IPS DF 19.7 (cell line): Measurements from ENCODE around the gene RNF126.

ENCODE experiments used
- DNase-seq: peaks from one replicate; pipeline ENCODE4 v3.0.0-alpha.2; 2013; ENCODE audit warnings: low read depth, low spot score

RNF126 gene

DNA sequence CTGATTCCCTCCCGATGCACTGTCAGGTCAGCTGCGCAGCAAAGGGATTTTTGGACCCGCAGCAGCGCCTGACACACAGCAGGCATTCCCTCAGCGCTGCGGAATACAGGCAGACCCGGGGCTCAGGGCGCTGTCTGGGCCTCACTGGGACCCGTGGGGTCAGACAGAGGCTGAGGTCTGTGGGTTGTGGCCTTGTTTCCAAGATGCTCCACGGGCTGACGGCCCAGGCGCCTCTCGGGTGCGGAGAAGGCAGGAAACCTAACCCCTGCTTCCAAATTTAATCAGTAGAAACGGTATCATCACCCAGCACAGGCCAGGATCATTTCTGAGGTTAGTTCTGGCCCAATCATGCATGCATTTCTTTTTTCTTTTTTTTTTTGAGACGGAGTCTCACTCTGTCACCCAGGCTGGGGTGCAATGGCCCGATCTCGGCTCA is 686 bp upstream of the RNF126 start:
- no peak for DNase-seq

DNA sequence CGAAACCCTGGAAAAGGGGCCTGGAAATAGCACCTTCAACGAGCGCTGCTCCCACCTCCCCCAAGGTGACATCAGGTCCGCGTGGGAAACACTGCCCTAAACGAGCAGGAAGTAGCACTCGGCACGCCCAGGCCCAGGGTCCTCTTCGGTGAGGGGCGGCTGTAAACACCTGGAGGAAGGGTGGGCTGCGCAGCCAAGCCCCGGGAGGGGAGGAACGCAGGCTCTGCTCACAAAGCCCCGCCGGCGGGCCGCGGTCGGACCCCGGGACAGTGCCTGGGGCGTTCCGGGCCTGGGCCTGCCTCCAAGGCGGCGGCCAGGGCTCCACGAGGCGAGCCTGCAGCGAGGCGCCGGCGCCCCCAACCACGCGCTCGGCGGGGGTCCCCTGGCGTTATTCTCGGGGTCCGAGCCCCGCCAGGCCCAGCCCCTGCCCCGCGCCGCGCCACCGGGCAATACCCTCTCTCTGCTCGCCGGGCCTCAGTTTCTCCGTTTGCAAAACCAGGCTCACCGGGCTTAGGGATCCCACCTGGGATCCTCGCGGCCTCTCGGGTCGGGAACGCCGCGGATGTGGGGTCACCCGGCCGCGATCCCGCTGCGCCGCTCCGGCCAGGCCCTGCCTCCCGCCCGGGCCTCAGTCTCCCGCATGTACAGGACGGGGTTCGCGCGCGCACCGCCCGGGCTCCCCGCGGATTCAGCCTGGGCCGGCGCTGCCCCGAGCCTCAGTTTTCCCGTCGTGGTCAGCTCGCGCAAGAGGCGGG is 630 bp downstream of the RNF126 start:
- no peak for DNase-seq

DNA sequence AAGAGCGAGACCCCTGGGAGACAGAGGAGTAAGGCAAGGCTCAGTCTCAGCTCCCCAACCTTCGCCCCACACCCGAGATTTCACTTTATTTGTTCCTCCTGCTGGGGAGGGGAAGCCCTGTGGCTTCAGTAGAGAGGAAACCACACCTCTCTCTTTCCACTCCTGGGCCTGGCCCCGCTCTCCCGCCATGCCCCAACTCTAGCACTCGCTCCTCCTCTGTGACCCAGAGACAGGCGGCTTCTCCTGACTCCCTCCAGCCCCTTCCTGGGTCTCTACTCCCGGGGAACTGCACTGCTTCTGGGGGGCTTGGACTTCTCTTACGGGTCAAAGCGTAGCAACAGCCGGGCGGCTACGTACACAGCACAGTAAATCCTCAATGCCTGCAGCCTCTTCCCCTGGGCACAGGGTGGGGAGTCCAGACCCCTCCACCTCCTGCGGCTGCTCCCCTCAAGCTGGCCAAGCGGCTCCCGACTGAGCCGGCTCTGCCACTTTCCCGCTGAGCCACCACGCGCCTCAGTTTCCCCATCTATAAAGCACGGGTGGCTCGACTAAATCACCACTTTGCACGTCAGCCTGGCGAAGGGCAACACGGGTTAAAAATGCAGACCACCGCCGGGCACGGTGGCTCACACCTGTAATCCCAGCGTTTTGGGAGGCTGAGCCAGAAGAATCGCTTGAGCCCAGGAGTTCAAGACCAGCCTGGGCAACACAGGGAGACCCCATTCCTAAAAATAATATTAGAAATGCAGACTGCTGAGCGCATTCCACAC is 1.4 kb downstream of the RNF126 start:
- no peak for DNase-seq

DNA sequence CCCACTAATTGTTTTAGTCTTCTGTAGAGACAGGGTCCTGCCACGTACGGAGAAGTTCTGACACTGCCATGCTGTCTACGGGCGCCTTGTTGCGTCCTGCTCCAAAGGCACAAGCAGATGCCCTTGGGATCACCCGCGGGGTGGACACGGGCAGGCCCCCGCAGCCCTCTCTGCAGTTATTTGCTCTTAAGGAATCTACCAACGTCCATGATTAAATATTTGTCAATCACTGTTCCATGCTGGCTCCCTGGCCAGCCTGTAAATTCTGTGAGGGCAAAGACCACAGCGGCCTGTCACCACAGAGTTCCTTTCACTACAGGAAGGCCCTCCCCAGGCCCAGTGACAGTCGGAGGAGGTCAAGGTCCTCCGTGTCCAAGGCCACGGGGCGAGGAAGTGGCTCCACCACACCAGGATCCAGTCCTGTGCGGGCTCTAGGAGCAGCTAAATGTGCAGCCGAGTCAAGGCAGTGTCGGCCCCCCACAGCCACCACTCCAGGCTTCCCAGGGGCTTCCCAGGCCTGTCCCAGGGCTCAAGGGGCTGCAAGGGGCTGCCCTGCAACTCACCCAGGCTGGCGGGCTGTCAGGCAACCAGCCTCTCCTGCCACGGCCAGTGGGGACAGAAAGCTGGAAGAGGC is 2.1 kb downstream of the RNF126 start:
- DNase-seq = no peak

DNA sequence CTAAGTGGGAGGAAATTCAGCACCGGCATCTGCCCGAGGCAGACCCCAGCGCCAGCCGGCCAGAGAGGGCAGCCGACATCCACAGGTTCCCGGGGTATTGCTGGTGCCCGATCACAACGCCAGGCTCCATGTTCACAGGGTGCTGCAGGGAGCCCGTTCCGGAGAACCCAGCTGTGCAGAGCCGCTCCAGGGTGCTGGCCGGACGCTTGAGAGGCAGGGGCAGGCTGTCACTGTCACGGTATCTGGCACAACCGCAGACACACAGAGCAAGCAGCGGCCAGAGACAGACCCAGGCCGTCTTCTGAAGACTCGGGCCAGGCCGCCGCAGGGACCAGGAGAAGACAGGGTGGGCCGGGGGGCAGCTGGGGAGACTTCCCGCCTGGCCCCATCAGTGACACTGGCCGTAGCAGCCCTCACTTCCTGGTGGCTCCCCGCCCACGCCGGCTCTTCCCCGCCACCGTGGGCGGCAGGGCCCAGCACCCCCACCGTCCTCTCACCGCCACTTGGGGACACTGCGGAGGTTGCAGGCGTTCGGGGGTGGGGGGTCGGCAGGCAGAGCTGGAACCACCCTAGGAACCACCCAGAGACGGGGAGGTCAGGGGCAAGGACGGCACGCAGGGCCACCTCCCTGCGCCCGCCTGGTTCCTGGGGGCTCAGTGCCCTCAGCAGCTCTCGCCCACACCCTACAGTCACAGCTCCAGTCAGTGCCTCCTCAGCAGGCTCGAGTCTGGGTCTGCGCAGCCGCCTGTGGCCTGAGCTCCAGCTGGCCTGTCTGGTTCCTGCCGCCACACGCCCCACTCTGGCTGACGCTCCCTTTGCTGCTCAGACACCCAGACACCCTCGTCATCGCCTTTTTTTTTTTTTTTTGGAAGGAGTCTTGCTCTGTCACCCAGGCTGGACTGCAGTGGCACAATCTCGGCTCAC is 3.8 kb downstream of the RNF126 start:
- no peak for DNase-seq

DNA sequence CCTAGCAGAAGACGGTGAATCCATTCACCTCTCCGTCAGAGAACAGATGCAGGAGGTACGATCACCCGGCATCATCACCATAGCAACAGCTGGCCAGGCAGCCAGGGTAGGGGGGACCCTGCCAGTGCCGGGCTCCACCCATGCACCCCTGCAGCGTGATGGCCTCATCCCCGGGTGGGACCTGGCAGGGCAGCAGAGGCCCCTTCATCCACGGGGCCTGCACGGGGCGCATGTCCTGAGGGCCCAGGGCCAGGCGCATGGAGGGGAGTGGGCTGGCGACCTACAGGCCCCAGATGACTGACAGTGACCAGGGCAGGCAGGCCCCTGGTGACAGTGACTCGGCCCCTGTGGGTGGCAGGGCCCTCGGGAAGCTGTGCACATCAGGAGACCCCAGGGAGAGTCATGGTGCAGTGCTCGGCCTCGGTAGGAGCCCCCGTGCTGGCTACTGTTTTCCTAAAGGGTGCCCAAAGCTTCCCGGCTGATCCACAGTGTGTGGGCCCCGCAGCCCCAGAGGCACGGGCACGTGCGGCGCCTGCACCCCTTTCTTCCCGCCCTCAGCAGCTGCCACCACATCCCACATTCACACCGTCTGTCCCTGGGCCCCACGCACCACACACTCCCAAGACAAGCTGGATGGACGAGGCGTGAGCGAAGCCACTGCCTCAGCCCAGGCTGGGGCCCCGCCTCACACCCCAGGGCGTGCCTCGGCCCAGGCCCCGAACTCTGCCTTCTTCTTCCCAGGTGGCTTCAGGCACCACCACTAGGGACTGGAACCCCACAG is 4.8 kb downstream of the RNF126 start:
- DNase-seq = no peak

DNA sequence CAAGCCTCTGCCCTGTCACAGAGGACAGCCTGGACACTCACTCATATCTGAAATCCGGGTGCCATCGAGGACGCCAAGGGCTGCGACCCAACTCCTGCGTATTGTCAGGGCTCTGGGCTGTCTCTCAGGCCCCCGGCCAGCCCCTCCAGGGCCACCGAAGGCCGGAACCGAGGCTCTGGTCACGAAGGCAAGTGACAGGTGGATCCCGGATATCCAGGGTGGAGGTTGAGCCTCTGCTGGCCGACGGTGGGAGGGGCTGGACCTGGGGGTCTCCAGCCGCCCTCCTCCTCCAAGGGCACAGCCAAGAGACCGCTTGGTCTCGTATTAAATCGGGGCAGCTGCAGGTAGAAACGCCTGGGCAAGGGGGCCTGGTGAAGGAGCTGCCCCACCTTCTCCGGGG is 5.4 kb downstream of the RNF126 start:
- no peak for DNase-seq

DNA sequence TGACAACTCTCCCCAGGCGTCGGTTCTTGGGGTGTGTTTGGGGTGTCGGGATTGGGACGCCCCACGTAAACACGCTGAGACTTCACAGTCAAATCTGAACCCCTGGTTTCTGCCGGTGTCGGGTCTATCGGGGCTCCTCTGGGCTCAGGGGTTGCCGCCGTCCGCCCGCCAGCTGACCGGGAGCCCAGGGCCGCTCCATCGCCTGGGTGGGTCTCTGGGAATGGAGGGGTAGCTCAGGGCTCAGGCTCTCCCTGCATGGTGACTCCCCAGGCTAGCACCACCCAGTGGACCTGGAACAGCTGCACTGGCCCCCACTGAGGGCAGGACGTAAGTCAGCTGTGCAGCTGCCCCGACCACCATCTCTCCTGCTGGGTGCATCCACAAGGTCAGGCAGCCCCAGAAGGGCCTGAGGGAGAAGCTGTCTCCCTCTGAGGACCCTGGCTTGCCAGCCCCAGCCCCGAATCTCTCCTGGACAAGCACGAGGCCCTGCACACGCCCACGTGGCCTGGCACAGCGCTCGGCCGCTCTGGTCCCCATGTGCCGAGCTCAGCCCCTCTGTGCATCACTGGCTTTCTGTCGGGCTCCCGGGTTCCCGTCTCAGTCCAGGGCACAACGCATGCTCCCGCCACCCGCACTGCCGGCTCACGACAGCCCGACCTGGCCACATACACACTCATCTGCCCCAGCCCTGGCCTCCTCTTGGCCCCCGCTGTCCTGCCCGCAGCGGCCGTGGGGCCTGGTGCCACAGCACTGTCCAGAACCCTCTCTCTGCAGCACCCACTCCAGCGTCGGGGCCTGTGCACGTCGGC is 6.1 kb downstream of the RNF126 start:
- no peak for DNase-seq

DNA sequence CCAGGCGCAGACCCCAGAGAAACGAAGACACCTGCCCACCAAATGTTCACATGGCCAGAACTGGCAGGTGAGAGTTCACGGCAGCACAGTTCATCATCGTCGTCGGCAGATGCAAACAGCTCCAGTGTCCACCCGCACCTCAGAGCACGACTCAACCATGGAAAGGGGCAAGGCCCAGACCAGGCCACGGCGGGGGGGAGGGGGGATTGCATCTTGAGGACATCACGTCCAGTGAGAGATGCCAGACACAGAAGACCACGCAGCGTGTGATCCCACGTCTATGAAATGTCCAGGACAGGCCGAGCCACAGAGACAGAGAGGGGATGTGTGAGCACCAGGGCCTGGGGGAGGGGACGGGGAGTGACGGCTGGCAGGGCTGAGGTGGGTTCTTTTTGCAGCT is 7.3 kb downstream of the RNF126 start:
- no peak for DNase-seq

DNA sequence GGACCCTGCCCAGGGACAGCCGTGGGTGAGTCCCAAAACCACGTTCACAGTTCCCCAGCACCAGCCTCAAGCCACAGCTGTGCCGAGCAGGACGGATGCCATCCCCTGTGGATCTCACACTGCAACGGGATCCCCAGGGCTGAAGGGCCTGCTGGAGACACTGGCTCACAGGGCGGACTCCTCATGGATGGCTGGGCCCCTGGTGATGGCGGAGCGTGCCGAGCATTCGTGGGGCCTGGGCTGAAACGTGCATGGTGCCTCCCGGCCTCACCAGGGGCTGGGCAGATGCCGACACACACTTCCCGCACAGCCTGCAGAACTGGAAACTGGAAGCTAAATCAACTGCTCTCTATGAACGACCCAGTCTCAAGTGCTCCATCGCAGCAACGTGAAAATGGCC is 9.6 kb downstream of the RNF126 start:
- no peak for DNase-seq

DNA sequence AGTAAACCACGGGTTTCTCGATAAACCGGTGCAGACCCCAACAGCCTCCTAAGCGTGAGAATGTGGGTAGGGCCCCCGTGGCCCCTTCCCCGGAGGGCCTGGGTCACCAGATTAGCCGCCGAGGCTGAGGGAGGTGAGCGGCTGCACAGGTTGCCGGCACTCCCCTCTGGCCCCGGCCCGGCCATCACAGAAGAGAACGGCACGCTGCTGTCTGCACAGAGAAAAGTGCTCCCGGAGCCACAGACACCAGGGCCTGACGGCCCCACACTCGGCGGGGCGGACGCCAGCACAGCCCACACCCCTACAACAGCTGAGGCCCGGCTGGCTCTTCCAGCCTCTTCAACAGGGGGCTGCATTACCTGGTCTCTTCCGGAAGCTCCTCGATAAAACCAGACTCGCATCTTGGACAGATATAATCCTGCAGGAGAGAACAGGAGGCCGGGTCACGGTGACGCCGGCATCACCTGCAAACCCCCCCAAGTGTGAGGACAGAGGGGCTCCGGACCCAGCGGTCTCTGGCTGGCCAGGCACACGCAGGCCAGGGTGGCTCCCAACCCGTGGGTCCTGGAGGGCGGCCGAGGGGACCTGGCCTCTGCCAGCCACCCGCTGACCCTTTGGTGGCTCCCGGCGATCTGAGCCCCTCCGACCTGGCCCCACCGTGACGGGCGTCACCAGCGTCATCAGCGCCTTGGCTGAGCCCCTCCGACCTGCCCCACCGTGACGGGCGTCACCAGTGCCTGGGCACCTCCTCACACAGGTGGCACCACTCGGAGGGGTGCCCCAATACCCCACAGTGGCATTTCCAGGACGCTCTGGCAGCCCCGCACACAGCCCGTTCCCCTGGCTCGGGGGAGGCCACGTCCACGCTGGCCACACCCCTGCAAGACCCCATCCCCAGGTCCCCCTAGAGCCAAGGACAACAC is 10.3 kb downstream of the RNF126 start:
- DNase-seq = no peak

DNA sequence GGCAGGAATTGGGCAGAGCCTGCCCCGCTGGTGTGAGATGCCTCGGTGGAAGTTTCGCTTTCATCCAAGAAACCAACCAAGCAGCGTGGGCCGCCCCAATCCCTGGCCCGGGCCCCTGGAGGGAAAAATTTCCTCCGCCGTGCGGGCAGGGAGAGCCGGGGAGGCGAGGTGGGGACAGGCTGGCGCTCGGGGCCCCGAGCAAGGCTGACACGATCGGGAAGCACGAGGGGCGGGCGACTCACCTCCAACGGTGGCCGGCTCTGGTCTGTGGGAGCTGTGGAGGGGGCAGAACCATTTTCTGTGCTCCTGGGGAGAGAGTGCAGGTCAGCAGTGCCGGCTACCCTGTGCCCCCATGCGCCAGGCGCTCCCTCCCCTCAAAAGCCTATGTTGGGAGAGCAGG is 11.0 kb downstream of the RNF126 start:
- no peak for DNase-seq

DNA sequence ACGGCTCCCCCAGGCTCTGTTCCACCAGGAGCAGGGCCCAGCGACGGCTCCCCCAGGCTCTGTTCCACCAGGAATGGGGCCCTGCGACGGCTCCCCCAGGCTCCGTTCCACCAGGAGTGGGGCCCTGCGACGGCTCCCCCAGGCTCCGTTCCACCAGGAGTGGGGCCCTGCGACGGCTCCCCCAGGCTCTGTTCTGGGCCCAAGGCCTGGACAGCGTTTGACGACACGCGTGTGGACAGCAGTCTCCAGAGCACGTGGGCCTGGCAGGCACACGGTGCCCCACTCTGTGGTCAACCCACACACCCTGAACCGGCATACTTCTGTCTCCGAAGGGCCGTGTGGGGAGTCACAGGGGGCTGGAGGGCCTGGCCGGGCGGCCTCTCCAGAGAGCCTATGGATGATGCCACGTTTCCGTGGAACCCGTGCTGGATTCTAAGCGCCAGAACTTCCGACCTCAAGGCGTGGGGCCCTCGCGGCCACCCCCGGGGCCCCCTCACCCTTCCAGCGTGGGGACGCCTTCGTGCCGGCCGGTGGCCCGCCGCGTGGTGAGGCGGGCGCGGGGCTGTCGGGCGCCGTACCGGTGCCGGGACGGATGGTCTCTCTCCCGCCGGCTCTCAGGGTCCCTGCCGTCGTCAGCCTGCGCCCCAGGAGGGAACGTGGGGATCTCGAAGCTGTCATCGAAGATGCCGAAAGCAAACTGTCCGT is 11.7 kb downstream of the RNF126 start:
- DNase-seq = no peak

DNA sequence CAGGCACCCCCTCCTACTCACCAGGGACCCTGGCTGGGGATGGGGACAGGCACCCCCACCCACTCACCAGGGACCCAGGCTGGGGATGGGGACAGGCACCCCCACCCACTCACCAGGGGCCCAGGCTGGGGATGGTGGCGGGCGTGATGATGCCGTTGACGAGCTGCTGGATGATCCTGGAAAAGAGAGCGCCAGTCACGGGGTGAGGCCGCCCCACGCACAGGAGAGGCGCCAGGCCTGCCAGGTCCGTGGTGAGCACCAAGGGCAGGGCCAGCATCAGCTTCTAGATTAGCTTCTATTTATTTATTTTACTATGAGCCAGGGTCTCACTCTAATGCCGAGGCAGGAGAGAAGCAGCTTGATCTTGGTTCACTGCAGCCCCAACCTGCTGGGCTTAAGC is 12.9 kb downstream of the RNF126 start:
- DNase-seq = no peak

DNA sequence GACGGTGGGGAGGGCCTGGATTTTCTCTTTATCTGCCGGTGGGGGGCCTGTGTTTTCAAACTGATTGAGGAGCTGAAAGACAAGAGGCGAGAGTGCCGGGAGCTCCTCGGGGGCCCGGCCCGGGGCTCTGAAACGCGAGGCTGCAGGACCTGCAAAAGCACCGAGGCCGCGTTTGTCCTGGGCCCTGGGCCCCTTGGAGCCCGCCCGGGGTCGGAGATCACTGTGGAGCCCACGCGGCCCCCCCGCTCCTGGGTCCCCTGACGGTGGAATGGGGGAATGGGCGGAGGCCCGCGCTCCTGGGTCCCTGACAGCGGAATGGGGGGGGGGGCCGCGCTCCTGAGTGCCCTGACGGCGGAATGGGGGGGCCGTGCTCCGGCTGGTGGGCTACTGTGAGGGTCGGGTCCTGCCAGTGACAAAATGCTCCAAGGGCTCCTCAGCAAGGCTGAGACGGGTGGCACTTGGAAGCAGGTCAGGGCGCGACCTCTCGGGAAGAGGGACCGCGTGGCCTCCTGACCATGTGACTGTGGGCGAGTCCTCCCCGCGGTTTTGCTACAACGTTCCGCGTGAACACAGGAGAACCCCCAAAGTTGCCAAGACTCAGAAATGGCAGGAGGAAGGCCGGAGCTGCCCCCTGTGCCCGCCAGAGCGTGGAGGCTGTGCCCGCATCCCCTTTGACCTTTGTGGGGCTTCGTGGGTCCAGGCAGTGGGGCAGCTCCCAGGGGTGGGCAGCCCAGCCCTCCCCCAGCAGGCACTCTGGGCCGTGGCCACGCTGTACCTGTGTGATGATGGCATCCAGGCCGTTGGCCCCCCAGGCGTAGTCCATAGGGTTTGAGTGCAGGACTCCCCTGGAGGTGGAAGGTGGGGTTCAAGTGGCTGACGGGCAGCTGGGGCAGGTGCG is 13.9 kb downstream of the RNF126 start:
- DNase-seq = no peak

DNA sequence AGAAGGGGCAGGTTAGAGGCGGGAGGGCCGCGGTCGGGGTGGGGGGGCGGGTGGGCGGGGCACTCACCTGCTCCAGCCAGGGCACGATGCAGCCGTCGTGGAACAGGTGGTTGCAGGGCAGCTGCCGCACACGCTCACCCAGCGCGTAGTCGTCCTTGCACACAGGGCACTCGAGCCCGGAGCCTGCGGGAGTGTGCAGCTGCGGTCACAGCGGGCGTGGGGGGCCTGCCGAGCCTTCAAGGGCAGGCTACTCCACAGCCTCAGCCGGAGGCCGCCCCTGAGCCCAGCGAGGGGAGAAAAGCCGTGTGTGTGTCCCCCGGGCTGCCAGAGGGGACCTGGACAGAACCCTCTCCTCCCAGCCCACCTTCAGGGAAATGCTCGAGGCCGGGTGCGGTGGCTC is 14.7 kb downstream of the RNF126 start:
- no peak for DNase-seq

DNA sequence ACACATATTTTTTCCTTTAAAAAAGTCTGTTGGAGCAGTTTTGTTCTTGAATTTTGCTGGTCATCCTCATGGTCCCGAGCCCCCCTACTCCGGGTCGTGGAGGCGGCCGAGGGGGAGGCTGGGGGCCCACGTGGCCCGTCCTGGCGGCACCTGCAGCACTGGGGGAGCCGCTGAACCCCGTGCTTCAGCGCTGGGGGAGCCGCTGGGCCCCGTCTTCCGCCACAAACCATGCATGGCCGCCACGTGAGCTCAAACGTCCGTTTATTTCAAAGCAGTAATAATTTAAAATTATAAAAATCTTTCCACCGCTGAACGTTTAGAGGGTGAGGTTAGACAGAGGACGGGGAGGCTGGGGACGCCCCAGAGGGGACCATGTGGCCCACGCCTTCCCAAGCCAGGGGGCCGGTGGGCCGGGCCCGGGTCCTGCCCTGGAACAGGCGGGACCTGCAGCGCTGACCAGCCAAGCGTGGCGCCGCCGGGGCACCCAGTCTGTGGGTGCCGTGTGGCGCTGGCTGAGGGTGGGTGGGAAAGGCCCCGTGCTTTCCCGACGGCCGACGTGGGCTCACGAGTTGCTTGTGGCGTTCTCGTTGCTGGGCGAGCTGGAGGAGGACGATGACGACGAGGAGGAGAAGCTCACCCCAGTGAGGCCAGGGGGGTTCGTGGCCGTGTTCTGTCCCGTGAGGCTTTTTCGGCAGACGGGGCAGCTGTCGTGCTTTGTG is 15.3 kb downstream of the RNF126 start:
- DNase-seq = no peak
